ENCODE data around the gene KCNT2.
"Not testable (repeated sequence)": the region's sequence is repeated elsewhere in the genome, so short reads cannot be mapped to it uniquely, and the experiment has no call there.

KCNT2 gene

DNA sequence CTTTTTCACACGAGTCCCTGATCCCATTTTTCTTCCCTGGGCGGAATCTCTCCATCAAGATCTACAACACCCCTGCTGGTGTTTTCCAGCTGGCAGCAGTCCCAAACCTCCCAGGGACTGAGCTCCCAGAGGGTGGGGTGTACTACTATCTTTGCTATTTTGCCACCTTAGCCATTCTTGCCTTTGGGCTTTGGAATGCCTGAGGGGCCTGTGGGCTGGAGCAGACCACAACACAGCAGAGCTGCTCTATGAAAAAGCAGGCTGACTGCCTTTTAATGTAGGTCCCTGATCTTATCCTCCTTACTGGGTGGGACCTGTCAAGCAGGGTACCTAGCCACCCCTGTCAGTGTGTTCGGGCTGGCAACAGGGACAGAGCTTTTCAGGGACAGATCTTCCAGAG lies 91.9 kb downstream of the KCNT2 start:
- TF ChIP-seq, protein P1, sequence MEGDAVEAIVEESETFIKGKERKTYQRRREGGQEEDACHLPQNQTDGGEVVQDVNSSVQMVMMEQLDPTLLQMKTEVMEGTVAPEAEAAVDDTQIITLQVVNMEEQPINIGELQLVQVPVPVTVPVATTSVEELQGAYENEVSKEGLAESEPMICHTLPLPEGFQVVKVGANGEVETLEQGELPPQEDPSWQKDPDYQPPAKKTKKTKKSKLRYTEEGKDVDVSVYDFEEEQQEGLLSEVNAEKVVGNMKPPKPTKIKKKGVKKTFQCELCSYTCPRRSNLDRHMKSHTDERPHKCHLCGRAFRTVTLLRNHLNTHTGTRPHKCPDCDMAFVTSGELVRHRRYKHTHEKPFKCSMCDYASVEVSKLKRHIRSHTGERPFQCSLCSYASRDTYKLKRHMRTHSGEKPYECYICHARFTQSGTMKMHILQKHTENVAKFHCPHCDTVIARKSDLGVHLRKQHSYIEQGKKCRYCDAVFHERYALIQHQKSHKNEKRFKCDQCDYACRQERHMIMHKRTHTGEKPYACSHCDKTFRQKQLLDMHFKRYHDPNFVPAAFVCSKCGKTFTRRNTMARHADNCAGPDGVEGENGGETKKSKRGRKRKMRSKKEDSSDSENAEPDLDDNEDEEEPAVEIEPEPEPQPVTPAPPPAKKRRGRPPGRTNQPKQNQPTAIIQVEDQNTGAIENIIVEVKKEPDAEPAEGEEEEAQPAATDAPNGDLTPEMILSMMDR (IDR thresholded peaks at IDR 0.05; ENCODE audit: low read depth, low read length): no peak
- no peak overlapping the region for H3K4me3 ChIP-seq (ENCODE audit: low read depth, low read length)

DNA sequence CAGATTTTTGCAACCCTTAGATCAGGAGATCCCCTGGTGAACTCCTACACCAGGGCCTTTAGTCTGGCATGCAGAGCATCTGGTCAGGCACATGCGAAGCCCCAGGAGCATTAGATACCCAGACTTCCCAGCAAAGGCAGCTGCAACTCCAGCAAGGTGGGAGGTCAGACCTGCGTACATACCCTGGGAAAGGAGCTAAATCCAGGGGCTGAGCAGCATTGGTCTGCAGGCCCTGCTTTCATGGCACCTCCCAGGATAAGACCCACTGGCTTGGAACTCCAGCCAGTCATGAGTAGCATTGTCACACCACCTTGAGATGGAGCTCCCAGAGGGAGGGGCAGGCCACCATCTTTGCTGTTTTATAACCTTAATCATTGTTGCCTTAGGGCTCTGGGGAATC lies 92.3 kb downstream of the KCNT2 start:
- no peak overlapping the region for H3K4me3 ChIP-seq (ENCODE audit: low read depth, low read length)
- TF ChIP-seq, protein P1 (IDR thresholded peaks at IDR 0.05; ENCODE audit: low read depth, low read length): no peak

DNA sequence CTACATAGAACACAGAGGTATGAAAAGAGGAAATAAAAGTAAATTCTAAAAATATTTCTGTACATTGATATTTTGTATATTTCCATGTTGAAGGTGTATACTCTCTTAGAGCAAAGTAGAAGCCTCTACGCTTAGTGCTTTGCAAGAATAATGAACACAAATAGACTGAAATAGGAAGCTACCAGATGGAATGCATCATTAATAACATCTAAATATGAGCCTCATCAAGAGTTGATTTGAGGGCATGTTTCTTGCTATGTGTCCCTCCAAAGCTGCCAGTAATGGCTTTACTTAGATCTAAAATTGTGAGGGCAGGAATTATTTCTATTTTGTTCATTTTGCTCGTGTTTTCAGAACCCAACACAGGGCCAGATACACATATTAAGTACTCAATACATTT lies 94.4 kb downstream of the KCNT2 start:
- TF ChIP-seq, protein P1 (IDR thresholded peaks at IDR 0.05; ENCODE audit: low read depth, low read length): no peak
- H3K4me3 ChIP-seq (ENCODE audit: low read depth, low read length): no peak overlapping the region

DNA sequence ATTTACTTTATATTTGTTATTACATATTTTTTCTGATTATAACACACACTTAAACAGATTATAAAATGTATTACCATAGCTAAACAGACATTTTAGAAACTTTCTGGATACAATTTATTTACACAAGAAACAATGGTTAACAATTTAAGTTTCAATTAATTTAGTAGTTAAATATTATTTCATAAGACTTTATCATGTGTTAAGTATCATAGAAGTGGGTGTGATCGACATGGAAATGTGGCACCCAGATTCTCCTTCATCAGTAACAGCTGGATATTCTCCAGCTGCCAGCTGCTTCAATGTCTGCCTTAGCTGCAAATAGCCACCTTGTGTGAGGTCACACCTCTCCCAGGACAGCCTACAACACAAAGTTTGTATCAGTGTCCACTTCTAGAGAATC lies 97.8 kb downstream of the KCNT2 start:
- H3K4me3 ChIP-seq (ENCODE audit: low read depth, low read length): no peak overlapping the region
- TF ChIP-seq, protein P1 (IDR thresholded peaks at IDR 0.05; ENCODE audit: low read depth, low read length): no peak

DNA sequence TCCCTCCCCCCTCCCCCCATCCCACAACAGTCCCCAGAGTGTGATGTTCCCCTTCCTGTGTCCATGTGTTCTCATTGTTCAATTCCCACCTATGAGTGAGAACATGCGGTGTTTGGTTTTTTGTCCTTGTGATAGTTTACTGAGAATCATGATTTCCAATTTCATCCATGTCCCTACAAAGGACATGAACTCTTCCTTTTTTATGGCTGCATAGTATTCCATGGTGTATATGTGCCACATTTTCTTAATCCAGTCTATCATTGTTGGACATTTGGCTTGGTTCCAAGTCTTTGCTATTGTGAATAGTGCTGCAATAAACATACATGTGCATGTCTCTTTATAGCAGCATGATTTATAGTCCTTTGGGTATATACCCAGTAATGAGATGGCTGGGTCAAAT lies 104.0 kb downstream of the KCNT2 start:
- H3K4me3 ChIP-seq (ENCODE audit: low read depth, low read length): not testable (repeated sequence)

DNA sequence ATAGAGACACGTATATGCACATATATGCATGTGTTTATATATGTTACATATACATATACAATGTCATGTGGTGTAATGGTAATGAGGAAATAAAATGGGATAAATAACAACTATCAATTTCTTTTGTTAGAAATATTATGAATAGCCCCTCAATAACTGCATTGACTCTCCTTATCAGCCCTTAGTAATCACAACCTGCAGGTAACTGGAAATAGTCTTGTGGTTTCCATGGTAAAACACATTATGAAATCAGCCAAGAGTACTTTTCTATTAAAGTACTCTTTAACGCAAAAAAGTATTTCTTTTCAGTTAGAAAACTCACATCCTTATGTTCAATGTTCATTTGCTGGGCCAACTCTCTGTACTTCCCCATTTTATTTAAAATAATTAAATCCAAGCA lies 105.8 kb downstream of the KCNT2 start:
- no peak overlapping the region for H3K4me3 ChIP-seq (ENCODE audit: low read depth, low read length)
- TF ChIP-seq, protein P1 (IDR thresholded peaks at IDR 0.05; ENCODE audit: low read depth, low read length): no peak

DNA sequence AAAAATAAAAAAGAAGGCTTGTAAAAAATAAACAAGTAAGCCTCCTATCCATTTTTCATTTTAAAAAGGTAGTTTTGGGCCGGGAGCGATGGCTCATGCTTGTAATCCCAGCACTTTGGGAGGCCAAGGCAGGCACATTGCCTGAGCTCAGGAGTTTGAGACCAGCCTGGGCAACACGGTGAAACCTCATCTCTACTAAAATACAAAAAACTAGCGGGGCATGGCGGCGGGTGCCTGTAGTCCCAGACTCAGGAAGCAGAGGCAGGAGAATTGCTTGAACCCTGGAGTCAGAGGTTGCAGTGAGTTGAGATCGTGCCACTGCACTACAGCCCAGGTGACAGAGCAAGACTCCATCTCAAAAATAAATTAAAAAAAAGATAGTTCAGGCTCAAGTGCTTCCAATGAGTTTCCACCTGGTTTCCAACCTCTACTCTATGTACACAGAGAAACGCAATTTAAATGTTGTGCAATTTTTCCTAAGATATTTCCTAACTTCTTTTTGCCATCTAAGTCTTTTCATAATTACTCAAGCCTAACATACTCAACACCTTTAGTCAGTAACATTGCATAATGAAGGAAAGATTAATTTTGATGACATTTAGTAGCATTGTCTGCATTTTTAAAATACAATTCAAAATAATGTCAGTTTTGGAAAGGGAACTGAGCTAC lies 106.3 kb downstream of the KCNT2 start:
- TF ChIP-seq, protein P1 (IDR thresholded peaks at IDR 0.05; ENCODE audit: low read depth, low read length): no peak
- H3K4me3 ChIP-seq (ENCODE audit: low read depth, low read length): no peak overlapping the region

DNA sequence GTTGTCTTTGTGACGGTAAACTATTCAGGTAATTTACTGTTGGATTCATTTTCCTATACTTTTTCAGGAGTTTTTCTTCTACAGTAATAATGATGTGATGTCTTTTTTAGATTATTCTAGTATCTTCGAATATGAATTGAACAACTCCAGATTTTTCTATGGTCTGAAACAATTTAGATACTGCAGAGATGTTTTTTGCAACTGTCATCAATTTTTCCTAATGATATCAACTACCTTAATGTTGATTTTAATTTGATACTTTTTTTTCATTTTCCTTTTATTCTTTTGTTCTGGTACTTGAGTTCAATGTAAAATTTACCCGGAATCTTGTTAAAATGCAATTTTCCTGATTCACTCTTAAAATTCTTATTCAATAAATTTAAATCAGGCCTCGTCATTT lies 110.4 kb downstream of the KCNT2 start:
- H3K4me3 ChIP-seq (ENCODE audit: low read depth, low read length): no peak overlapping the region
- TF ChIP-seq, protein P1 (IDR thresholded peaks at IDR 0.05; ENCODE audit: low read depth, low read length): no peak
